GM13976 (cell line): Measurements from ENCODE around the gene TMEM91.
"Not testable (repeated sequence)": the region's sequence is repeated elsewhere in the genome, so short reads cannot be mapped to it uniquely, and the experiment has no call there.

ENCODE experiments used
- DNase-seq: peaks from one replicate; pipeline ENCODE4 v3.0.0; 2012; ENCODE audit warnings: low spot score
- CTCF ChIP-seq: IDR thresholded peaks from 2 replicates; pipeline ENCODE4 v1.5.1; 2012; ENCODE audit warnings: borderline replicate concordance, mild to moderate bottlenecking; ENCODE audit not compliant: insufficient read depth; ENCODE audit errors: extremely low read depth, missing control alignments, control extremely low read depth
- in situ Hi-C: fragments of 300-500 bp; cut with MboI; formaldehyde crosslinking; loops from one replicate; pipeline ENCODE4 v1.12.0; 2022; ENCODE audit warnings: low sequenced_read_pairs, mixed read lengths, inconsistent platforms; ENCODE audit not compliant: unreplicated experiment

Gene TMEM91

GRCh38 chr19:41377977-41378709 is 1.8 kb downstream of the TMEM91 start:
- DNase-seq: peak; percentile 65
- TF ChIP-seq CTCF: peak; percentile 35
- in situ Hi-C loops: no loop called here

GRCh38 chr19:41381536-41381935 is 5.2 kb downstream of the TMEM91 start:
- in situ Hi-C loops: not testable (repeated sequence)

GRCh38 chr19:41384351-41384750 is 8.0 kb downstream of the TMEM91 start:
- no peak for TF ChIP-seq CTCF
- no peak for DNase-seq
- in situ Hi-C loops: no loop called here

More at GRCh38 chr19:41381536-41381935, 5.2 kb downstream of the TMEM91 start:
- DNase-seq: not testable (repeated sequence)

- DNase-seq: no peak
- in situ Hi-C loops: no loop called here
- TF ChIP-seq CTCF: no peak
Observed at GRCh38 chr19:41386442-41386841, 10.1 kb downstream of the TMEM91 start.

DNA sequence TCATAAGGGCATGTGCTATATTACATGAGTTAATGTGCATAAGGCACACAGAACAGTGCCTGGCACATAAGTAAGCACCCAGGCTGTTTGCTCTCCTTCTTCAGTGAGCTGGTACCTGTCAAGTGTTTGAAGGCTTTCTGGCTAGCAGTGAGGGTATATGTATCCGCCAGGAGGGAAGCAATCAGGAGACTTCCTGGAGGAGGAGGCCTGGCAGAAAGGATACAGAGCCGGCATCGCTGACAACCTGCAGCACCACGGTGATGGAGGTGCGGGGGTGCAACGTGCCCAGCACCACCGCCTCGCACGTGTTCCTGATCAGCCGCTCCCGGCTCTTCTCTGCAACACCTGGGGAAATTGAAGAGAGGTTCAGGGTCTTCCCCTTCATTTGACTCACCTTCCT is 15.3 kb downstream of the TMEM91 start:
- DNase-seq: no peak
- TF ChIP-seq CTCF: no peak
- in situ Hi-C loops: no loop called here

GRCh38 chr19:41392775-41393174 is 16.4 kb downstream of the TMEM91 start:
- no peak for TF ChIP-seq CTCF
- DNase-seq: no peak
- in situ Hi-C loops: no loop called here

DNA sequence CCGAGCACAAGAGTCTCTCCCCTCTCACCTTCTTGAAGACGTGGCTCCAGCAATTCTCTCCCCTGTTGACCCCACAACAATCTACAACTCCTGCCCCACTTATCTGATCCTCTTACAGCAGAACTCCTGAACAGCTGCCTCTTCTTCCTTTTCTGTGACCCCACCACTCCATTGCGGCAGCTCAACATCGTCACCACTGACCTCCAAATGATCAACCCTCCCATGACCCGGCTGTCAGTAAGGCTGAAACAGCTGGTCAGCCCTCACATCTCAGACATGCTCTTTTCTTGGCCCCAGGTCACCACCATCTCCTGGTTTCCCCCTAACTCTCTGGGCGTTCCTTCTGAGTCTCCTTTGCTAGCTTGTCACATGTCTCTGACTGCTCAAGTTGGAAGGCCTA is 19.0 kb downstream of the TMEM91 start:
- DNase-seq: no peak
- no peak for TF ChIP-seq CTCF
- in situ Hi-C loops: no loop called here
